ENCODE measurements around the gene EMD.

DNA sequence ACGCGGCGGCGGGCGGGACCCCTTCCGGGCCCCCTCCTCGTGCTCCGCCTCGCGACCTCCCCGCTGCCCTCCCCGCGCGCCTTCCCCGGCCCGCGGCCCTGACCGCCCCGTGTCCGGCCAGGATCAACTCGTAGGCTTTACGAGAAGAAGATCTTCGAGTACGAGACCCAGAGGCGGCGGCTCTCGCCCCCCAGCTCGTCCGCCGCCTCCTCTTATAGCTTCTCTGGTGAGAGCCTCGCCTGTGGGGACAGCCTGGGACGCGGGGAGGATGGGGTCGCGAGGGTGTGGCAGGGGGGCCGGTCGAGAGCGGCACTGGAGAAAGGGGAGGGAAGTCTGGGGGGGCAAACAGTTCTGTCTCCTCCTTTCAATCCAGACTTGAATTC lies 465 bp downstream of the EMD start:
- TF ChIP-seq, protein P1, sequence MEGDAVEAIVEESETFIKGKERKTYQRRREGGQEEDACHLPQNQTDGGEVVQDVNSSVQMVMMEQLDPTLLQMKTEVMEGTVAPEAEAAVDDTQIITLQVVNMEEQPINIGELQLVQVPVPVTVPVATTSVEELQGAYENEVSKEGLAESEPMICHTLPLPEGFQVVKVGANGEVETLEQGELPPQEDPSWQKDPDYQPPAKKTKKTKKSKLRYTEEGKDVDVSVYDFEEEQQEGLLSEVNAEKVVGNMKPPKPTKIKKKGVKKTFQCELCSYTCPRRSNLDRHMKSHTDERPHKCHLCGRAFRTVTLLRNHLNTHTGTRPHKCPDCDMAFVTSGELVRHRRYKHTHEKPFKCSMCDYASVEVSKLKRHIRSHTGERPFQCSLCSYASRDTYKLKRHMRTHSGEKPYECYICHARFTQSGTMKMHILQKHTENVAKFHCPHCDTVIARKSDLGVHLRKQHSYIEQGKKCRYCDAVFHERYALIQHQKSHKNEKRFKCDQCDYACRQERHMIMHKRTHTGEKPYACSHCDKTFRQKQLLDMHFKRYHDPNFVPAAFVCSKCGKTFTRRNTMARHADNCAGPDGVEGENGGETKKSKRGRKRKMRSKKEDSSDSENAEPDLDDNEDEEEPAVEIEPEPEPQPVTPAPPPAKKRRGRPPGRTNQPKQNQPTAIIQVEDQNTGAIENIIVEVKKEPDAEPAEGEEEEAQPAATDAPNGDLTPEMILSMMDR (IDR thresholded peaks at IDR 0.05; ENCODE audit: low read depth, low read length, poor library complexity, severe bottlenecking): no peak
- no peak for TF ChIP-seq EZH2phosphoT487 (IDR thresholded peaks at IDR 0.05; ENCODE audit: borderline replicate concordance, low read length)
